Astrocyte (in vitro differentiated cells and primary cell): ENCODE measurements around the gene RNF26. TPM values are rescaled to one million over a fixed set of nuclear protein-coding genes. Genes with fewer than 3 reads are reported as not detected.

Experiments used
- DNase-seq: peaks from one replicate; pipeline ENCODE4 v3.0.0-alpha.2; 2010; ENCODE audit warnings: low read depth
- FAIRE-seq: peaks from 2 replicates; lab custom pipeline; 2011; peaks lifted over from hg19 to GRCh38; lab: Jason Lieb, UNC
- H2AFZ ChIP-seq: 2 replicates; pipeline ENCODE4 v1.6.0; 2012; ENCODE audit warnings: low read depth, low read length, inconsistent platforms
- H3K27ac ChIP-seq: 2 replicates; pipeline ENCODE4 v1.5.1; 2011; ENCODE audit warnings: low read depth, low read length, inconsistent platforms
- H3K27me3 ChIP-seq: 2 replicates; pipeline ENCODE4 v1.6.0; 2011; ENCODE audit warnings: low read length, inconsistent platforms; ENCODE audit not compliant: insufficient read depth
- H3K36me3 ChIP-seq: 2 replicates; pipeline ENCODE4 v1.5.1; 2011; ENCODE audit warnings: low read length, inconsistent platforms; ENCODE audit not compliant: insufficient read depth
- H3K4me1 ChIP-seq: 2 replicates; pipeline ENCODE4 v1.5.1; 2011; ENCODE audit warnings: low read length, inconsistent platforms; ENCODE audit not compliant: insufficient read depth
- H3K4me2 ChIP-seq: 2 replicates; pipeline ENCODE4 v1.6.0; 2012; ENCODE audit warnings: low read length, inconsistent platforms
- H3K4me3 ChIP-seq: 2 replicates; pipeline ENCODE4 v1.5.1; 2011; ENCODE audit warnings: low read depth, mild to moderate bottlenecking, low read length, inconsistent platforms; ENCODE audit not compliant: insufficient read depth
- H3K79me2 ChIP-seq: 2 replicates; pipeline ENCODE4 v1.6.0; 2012; ENCODE audit warnings: mild to moderate bottlenecking, low read length, inconsistent platforms; ENCODE audit not compliant: insufficient read depth
- H3K9ac ChIP-seq: 2 replicates; pipeline ENCODE4 v1.6.0; 2012; ENCODE audit warnings: mild to moderate bottlenecking, low read length, inconsistent platforms
- H3K9me3 ChIP-seq: 2 replicates; pipeline ENCODE4 v1.5.1; 2012; ENCODE audit warnings: low read depth, mild to moderate bottlenecking, low read length, inconsistent platforms; ENCODE audit not compliant: insufficient read depth
- H4K20me1 ChIP-seq: 2 replicates; pipeline ENCODE4 v1.6.0; 2012; ENCODE audit warnings: low read length, inconsistent platforms; ENCODE audit not compliant: insufficient read depth
- H3K27ac Mint-ChIP-seq: one replicate; pipeline ENCODE4 v1.8.0; 2021; ENCODE audit warnings: mild to moderate bottlenecking, mixed read lengths; ENCODE audit not compliant: unreplicated experiment
- H3K27me3 Mint-ChIP-seq: one replicate; pipeline ENCODE4 v1.8.0; 2021; ENCODE audit warnings: low read depth, mixed read lengths; ENCODE audit not compliant: unreplicated experiment
- H3K36me3 Mint-ChIP-seq: one replicate; pipeline ENCODE4 v1.8.0; 2021; ENCODE audit warnings: low read depth, mixed read lengths; ENCODE audit not compliant: unreplicated experiment
- H3K4me1 Mint-ChIP-seq: one replicate; pipeline ENCODE4 v1.8.0; 2021; ENCODE audit warnings: low read depth, mixed read lengths; ENCODE audit not compliant: unreplicated experiment
- H3K4me3 Mint-ChIP-seq: one replicate; pipeline ENCODE4 v1.8.0; 2021; ENCODE audit warnings: mild to moderate bottlenecking, moderate library complexity, mixed read lengths; ENCODE audit not compliant: unreplicated experiment
- H3K9me3 Mint-ChIP-seq: one replicate; pipeline ENCODE4 v1.8.0; 2021; ENCODE audit warnings: mild to moderate bottlenecking, mixed read lengths; ENCODE audit not compliant: unreplicated experiment
- EZH2 ChIP-seq: IDR thresholded peaks from 2 replicates; pipeline ENCODE4 v1.6.1; 2012; ENCODE audit warnings: mild to moderate bottlenecking, low read length, inconsistent platforms; ENCODE audit not compliant: insufficient read depth
- total RNA-seq: library from RNA; stranded (reverse); gene quantifications from 2 replicates; pipeline ENCODE4 v1.2.1, GENCODE V29; 2021
- TF ChIP-seq, protein P1 (sequence below): IDR thresholded peaks from 2 replicates; pipeline ENCODE4 v1.5.1; 2011; ENCODE audit warnings: low read depth, mild to moderate bottlenecking, inconsistent platforms, low read length, moderate library complexity; ENCODE audit not compliant: insufficient read depth

RNF26 gene
- total RNA-seq, 1 donor from 2014 or later: 31.8 TPM

DNA sequence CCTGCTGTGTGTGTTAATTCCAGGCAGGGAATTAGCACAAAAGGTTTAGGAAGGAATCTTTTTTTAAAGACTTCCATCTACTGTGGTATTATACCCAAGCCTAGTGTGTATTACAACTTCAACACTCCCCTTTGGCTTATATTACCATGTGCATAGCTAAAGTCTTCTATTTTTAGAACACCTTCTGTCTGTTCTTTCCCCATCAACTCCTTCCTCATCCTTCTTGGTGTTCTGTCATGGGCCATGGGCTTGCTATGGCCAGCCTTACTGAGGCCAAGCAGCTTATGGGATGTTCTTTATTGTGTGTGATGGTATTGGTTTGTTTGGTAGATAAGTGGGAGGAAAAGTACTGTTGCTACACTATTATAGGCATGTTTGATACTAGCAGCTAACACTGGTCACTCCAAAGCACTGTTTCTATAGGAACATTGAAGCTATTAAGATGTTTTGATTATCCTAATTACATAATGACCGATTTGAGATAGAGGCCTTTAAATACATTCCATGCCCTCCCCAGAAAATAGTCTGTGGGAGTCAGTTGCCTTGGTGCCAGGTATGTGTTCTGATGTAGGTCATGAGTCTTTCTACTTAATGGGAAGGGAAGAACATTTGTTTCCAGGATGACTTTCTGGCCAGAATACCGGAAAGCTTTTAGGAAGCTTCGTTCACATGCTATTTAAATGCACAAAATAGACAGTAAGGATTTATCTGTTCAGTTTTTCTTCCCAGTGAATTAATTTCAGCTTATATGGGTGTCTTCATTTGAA lies 33.9 kb upstream of the RNF26 start:
- H3K27ac Mint-ChIP-seq: no peak overlapping the region
- peaks cover 40% of the 10 kb centered on the region for H3K36me3 ChIP-seq
- H3K9ac ChIP-seq: no peak overlapping the region
- DNase-seq (no peak), FAIRE-seq (no peak)
- no peak overlapping the region for H3K4me2 ChIP-seq
- TF ChIP-seq, protein P1, sequence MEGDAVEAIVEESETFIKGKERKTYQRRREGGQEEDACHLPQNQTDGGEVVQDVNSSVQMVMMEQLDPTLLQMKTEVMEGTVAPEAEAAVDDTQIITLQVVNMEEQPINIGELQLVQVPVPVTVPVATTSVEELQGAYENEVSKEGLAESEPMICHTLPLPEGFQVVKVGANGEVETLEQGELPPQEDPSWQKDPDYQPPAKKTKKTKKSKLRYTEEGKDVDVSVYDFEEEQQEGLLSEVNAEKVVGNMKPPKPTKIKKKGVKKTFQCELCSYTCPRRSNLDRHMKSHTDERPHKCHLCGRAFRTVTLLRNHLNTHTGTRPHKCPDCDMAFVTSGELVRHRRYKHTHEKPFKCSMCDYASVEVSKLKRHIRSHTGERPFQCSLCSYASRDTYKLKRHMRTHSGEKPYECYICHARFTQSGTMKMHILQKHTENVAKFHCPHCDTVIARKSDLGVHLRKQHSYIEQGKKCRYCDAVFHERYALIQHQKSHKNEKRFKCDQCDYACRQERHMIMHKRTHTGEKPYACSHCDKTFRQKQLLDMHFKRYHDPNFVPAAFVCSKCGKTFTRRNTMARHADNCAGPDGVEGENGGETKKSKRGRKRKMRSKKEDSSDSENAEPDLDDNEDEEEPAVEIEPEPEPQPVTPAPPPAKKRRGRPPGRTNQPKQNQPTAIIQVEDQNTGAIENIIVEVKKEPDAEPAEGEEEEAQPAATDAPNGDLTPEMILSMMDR: no peak
- no peak for TF ChIP-seq EZH2
- no peaks in the 10 kb centered on the region for H3K27me3 ChIP-seq
- H2AFZ ChIP-seq: no peak overlapping the region
- no peaks in the 10 kb centered on the region for H3K4me1 ChIP-seq
- no peaks in the 10 kb centered on the region for H3K27me3 Mint-ChIP-seq
- no peaks in the 10 kb centered on the region for H4K20me1 ChIP-seq
- no peak overlapping the region for H3K4me3 ChIP-seq
- peaks cover 30% of the 10 kb centered on the region for H3K36me3 Mint-ChIP-seq
- no peak overlapping the region for H3K4me3 Mint-ChIP-seq
- H3K9me3 Mint-ChIP-seq: no peaks in the 10 kb centered on the region
- H3K9me3 ChIP-seq: no peaks in the 10 kb centered on the region
- peaks cover 8% of the 10 kb centered on the region for H3K4me1 Mint-ChIP-seq
- H3K27ac ChIP-seq: no peak overlapping the region
- no peaks in the 10 kb centered on the region for H3K79me2 ChIP-seq

DNA sequence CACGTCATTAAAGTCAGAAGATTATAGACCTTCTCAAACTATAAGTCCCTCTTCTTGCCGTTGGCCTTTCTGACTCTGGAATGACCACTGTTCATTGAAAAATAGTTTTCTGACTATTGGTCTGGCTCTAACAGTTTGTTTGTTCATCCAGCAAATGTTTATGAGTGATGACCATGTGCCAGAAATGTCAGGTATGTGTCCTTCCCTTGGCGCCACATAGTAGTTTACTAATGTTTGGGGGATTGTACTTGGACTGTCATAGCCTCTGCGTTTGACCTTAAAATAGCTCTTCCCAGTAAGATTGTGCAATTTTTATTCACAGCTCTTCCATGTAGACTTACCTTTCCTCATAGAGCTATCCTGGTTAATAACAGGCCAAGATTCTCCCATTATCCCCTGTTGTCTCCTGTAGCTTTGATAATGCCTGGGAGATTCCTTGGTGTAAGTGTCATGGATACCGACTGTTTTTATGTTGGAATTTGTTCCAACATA lies 31.1 kb upstream of the RNF26 start:
- no peaks in the 10 kb centered on the region for H3K9me3 ChIP-seq
- DNase-seq: no peak
- H3K27ac ChIP-seq: no peak overlapping the region
- Mint-ChIP-seq H3K27me3 (no peaks in the 10 kb centered on the region), H3K36me3 (peaks cover 31% of the 10 kb centered on the region), H3K4me1 (peaks cover 10% of the 10 kb centered on the region), H3K4me3 (no peak overlapping the region), H3K9me3 (no peaks in the 10 kb centered on the region), H3K27ac (no peak overlapping the region)
- H3K4me3 ChIP-seq: no peak overlapping the region
- no peak for TF ChIP-seq EZH2
- TF ChIP-seq, protein P1: no peak
- no peak for FAIRE-seq
- H3K9ac ChIP-seq: no peak overlapping the region
- H3K36me3 ChIP-seq: peaks cover 27% of the 10 kb centered on the region
- no peak overlapping the region for H2AFZ ChIP-seq
- H3K79me2 ChIP-seq: no peaks in the 10 kb centered on the region
- no peaks in the 10 kb centered on the region for H3K27me3 ChIP-seq
- no peak overlapping the region for H3K4me2 ChIP-seq
- H4K20me1 ChIP-seq: peaks cover 6% of the 10 kb centered on the region
- no peaks in the 10 kb centered on the region for H3K4me1 ChIP-seq
